ENCODE data around the gene TLE1.

DNA sequence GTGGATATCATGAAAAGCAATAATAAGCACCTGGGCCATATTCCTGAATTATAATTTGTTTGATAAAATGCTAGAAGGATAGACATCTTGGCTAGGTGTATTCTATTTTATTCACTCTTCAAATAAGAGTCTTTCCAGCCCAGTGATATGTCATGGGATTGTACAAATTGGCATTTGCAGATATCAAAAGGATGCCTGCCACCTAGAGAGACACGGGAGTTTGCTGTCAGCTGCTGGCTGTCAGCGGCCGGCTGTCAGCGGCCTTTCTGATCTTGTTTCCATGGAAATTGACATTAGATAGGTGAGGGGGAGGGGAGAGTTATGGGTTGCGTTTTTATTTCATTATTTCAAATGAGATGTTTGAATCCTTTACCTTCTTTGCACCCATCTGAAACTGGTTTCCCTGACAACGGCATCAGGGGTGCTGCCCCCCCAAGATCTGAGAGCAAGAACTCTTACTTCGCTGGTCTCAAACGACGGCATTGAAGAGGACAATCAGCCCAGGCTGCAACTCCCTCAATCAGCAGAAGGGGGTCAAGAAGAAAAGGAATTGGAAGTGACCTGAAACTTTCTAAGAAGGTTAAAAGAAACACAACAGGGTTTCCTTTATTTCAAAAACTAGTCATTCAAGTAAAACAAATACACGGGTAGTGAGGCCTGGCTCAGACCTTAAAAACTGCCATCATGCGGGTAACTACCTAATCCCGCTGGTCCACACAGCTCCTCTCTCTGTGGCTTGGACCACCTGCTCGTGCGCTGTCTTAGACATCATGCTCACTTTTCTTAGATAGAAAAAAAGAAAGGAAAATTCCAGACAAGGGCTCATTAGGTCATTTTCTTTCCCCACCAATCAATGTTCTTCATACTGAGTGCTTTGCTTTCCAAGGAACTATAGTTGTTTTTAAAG, 115.7 kb downstream of the TLE1 start:
- TF ChIP-seq, protein P1, sequence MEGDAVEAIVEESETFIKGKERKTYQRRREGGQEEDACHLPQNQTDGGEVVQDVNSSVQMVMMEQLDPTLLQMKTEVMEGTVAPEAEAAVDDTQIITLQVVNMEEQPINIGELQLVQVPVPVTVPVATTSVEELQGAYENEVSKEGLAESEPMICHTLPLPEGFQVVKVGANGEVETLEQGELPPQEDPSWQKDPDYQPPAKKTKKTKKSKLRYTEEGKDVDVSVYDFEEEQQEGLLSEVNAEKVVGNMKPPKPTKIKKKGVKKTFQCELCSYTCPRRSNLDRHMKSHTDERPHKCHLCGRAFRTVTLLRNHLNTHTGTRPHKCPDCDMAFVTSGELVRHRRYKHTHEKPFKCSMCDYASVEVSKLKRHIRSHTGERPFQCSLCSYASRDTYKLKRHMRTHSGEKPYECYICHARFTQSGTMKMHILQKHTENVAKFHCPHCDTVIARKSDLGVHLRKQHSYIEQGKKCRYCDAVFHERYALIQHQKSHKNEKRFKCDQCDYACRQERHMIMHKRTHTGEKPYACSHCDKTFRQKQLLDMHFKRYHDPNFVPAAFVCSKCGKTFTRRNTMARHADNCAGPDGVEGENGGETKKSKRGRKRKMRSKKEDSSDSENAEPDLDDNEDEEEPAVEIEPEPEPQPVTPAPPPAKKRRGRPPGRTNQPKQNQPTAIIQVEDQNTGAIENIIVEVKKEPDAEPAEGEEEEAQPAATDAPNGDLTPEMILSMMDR (IDR thresholded peaks at IDR 0.05): no peak
- TF ChIP-seq POLR2A (IDR thresholded peaks at IDR 0.05): no peak

All from stomach (tissue), 4 donors.